ENCODE measurements around the gene DCST2.

DCST2 gene

GRCh38 chr1:155012776-155013602 lies 20.6 kb downstream of the DCST2 start:
- no peak for FAIRE-seq

GRCh38 chr1:155012026-155012546 lies 21.5 kb downstream of the DCST2 start:
- FAIRE-seq (no peak), DNase-seq (ENCODE audit: extremely low spot score, insufficient read length, low read depth) (no peak)

More at GRCh38 chr1:155012776-155013602, 20.6 kb downstream of the DCST2 start:
- DNase-seq (ENCODE audit: extremely low spot score, insufficient read length, low read depth): no peak

GRCh38 chr1:155011437-155012025 lies 22.1 kb downstream of the DCST2 start:
- FAIRE-seq: no peak
- DNase-seq (ENCODE audit: extremely low spot score, insufficient read length, low read depth): no peak

- DNase-seq (ENCODE audit: extremely low spot score, insufficient read length, low read depth): no peak
Measured at GRCh38 chr1:155011004-155011416, 22.6 kb downstream of the DCST2 start.

GRCh38 chr1:155010211-155010918 lies 23.2 kb downstream of the DCST2 start:
- FAIRE-seq: no peak
- no peak for DNase-seq (ENCODE audit: extremely low spot score, insufficient read length, low read depth)

More at GRCh38 chr1:155011004-155011416, 22.6 kb downstream of the DCST2 start:
- FAIRE-seq: no peak

- no peak for DNase-seq (ENCODE audit: extremely low spot score, insufficient read length, low read depth)
- FAIRE-seq: no peak
Measured at GRCh38 chr1:155009742-155010141, 23.8 kb downstream of the DCST2 start.

GRCh38 chr1:155009221-155009711 lies 24.3 kb downstream of the DCST2 start:
- FAIRE-seq (no peak), DNase-seq (ENCODE audit: extremely low spot score, insufficient read length, low read depth) (no peak)

- FAIRE-seq: no peak
Measured at GRCh38 chr1:155008015-155008941, 25.3 kb downstream of the DCST2 start.

GRCh38 chr1:155007251-155007828 lies 26.2 kb downstream of the DCST2 start:
- DNase-seq (ENCODE audit: extremely low spot score, insufficient read length, low read depth) (no peak), FAIRE-seq (no peak)

More at GRCh38 chr1:155008015-155008941, 25.3 kb downstream of the DCST2 start:
- DNase-seq (ENCODE audit: extremely low spot score, insufficient read length, low read depth): no peak

- FAIRE-seq (peak; percentile 87), DNase-seq (ENCODE audit: extremely low spot score, insufficient read length, low read depth) (no peak)
Measured at GRCh38 chr1:155006601-155007101, 26.9 kb downstream of the DCST2 start.

- DNase-seq (ENCODE audit: extremely low spot score, insufficient read length, low read depth): no peak
- no peak for FAIRE-seq
Measured at GRCh38 chr1:155005076-155006011, 28.2 kb downstream of the DCST2 start.

- DNase-seq (ENCODE audit: extremely low spot score, insufficient read length, low read depth) (no peak), FAIRE-seq (peak; percentile 21)
Measured at GRCh38 chr1:155004352-155005075, 29.1 kb downstream of the DCST2 start.

- FAIRE-seq (peak; percentile 63), DNase-seq (ENCODE audit: extremely low spot score, insufficient read length, low read depth) (no peak)
Measured at GRCh38 chr1:155003766-155004351, 29.7 kb downstream of the DCST2 start.

- FAIRE-seq (no peak), DNase-seq (ENCODE audit: extremely low spot score, insufficient read length, low read depth) (no peak)
Measured at GRCh38 chr1:155003227-155003765, 30.3 kb downstream of the DCST2 start.

- FAIRE-seq: no peak
- DNase-seq (ENCODE audit: extremely low spot score, insufficient read length, low read depth): no peak
Measured at GRCh38 chr1:155002464-155003226, 30.9 kb downstream of the DCST2 start, which contains the start of gene ZBTB7B. ZBTB7B (plus strand) TSS chr1:155002802; CDS start chr1:155014661, 11,859 bp downstream.
